WTC11 (cell line): Measurements from ENCODE around the gene ANGPTL3. TPM values are rescaled to one million over a fixed set of nuclear protein-coding genes. Genes with fewer than 3 reads are reported as not detected.
A peak's percentile ranks its signal among the peaks of the same experiment; 100 is the strongest.

Source experiments
- ATAC-seq: fragments of 200-7000 bp; cut with Tn5 transposase; 2 replicates; pipeline ENCODE4 v1.10.0; 2021; ENCODE audit warnings: mild to moderate bottlenecking, moderate library complexity
- CTCF ChIA-PET: fragments of 300-600 bp; sonication (Branson Sonifier 250); formaldehyde crosslinking; loops from one replicate; lab custom pipeline; 2021; ENCODE audit warnings: antibody characterized with exemption; lab: Charles Lee
- POLR2A ChIA-PET: fragments of 350-600 bp; sonication (Branson Sonifier 250); formaldehyde crosslinking; loops from one replicate; lab custom pipeline; 2021; ENCODE audit warnings: antibody characterized with exemption; lab: Charles Lee
- DNase-seq: peaks from one replicate; pipeline ENCODE4 v3.0.0; 2021; ENCODE audit warnings: low spot score
- H3K27ac Mint-ChIP-seq: 2 replicates; pipeline ENCODE4 v1.8.0; 2021; ENCODE audit warnings: mixed read lengths
- H3K27me3 Mint-ChIP-seq: 2 replicates; pipeline ENCODE4 v1.8.0; 2021; ENCODE audit warnings: low read depth, mild to moderate bottlenecking, moderate library complexity, mixed read lengths
- H3K36me3 Mint-ChIP-seq: 2 replicates; pipeline ENCODE4 v1.8.0; 2021; ENCODE audit warnings: mixed read lengths
- H3K4me1 Mint-ChIP-seq: 2 replicates; pipeline ENCODE4 v1.8.0; 2022; ENCODE audit warnings: mixed read lengths
- H3K4me3 Mint-ChIP-seq: 2 replicates; pipeline ENCODE4 v1.8.0; 2021; ENCODE audit warnings: mild to moderate bottlenecking, moderate library complexity, mixed read lengths
- H3K9me3 Mint-ChIP-seq: 2 replicates; pipeline ENCODE4 v1.8.0; 2021; ENCODE audit warnings: mixed read lengths
- AR ChIP-seq: fragments of 250-450 bp; sonication (Bioruptor Pico); IDR thresholded peaks from 2 replicates; pipeline ENCODE4 v1.9.0; 2021; ENCODE audit warnings: mild to moderate bottlenecking
- ATF1 ChIP-seq: sonication (generic); formaldehyde crosslinking; IDR thresholded peaks from 2 replicates; pipeline ENCODE4 v1.8.1; 2023; ENCODE audit warnings: mild to moderate bottlenecking, moderate library complexity, missing genetic modification reagents
- CBFB ChIP-seq: sonication (generic); formaldehyde crosslinking; IDR thresholded peaks from 2 replicates; pipeline ENCODE4 v1.8.1; 2022; ENCODE audit warnings: mild to moderate bottlenecking, low read depth, missing genetic modification reagents
- ERG ChIP-seq: fragments of 250-450 bp; sonication (Bioruptor Pico); IDR thresholded peaks from 2 replicates; pipeline ENCODE4 v1.8.0; 2021; ENCODE audit warnings: mild to moderate bottlenecking
- ESRRA ChIP-seq: sonication (generic); formaldehyde crosslinking; IDR thresholded peaks from 2 replicates; pipeline ENCODE4 v1.8.1; 2022; ENCODE audit warnings: mild to moderate bottlenecking, missing genetic modification reagents, borderline replicate concordance
- IRF2 ChIP-seq: sonication (generic); formaldehyde crosslinking; IDR thresholded peaks from 2 replicates; pipeline ENCODE4 v1.8.0; 2022; ENCODE audit warnings: low read depth, missing genetic modification reagents, borderline replicate concordance
- SMAD3 ChIP-seq: sonication (generic); formaldehyde crosslinking; IDR thresholded peaks from 2 replicates; pipeline ENCODE4 v1.8.0; 2022; ENCODE audit warnings: missing genetic modification reagents, mild to moderate bottlenecking, borderline replicate concordance
- ZBTB21 ChIP-seq: sonication (generic); formaldehyde crosslinking; IDR thresholded peaks from 2 replicates; pipeline ENCODE4 v1.8.1; 2023; ENCODE audit warnings: mild to moderate bottlenecking, missing genetic modification reagents, borderline replicate concordance
- ZBTB43 ChIP-seq: sonication (generic); formaldehyde crosslinking; IDR thresholded peaks from 2 replicates; pipeline ENCODE4 v1.8.1; 2023; ENCODE audit warnings: mild to moderate bottlenecking, missing genetic modification reagents
- ZNF317 ChIP-seq: sonication (generic); formaldehyde crosslinking; IDR thresholded peaks from 2 replicates; pipeline ENCODE4 v1.8.1; 2023; ENCODE audit warnings: low read depth, mild to moderate bottlenecking, moderate library complexity, missing genetic modification reagents, borderline replicate concordance
- total RNA-seq: library from RNA; stranded (reverse); gene quantifications from 3 replicates; pipeline ENCODE4 v1.2.3, GENCODE V29; 2021
- TF ChIP-seq, protein P1 (sequence below): sonication (generic); formaldehyde crosslinking; IDR thresholded peaks from 2 replicates; pipeline ENCODE4 v1.8.1; 2023; ENCODE audit warnings: mild to moderate bottlenecking, missing genetic modification reagents, borderline replicate concordance
- TF ChIP-seq, protein P2 (sequence below): fragments of 250-450 bp; sonication (Bioruptor Pico); IDR thresholded peaks from 2 replicates; pipeline ENCODE4 v1.9.0; 2021; ENCODE audit warnings: mild to moderate bottlenecking, borderline replicate concordance

Gene ANGPTL3
- total RNA-seq, 1 experiment from 2014 or later: not detected

DNA sequence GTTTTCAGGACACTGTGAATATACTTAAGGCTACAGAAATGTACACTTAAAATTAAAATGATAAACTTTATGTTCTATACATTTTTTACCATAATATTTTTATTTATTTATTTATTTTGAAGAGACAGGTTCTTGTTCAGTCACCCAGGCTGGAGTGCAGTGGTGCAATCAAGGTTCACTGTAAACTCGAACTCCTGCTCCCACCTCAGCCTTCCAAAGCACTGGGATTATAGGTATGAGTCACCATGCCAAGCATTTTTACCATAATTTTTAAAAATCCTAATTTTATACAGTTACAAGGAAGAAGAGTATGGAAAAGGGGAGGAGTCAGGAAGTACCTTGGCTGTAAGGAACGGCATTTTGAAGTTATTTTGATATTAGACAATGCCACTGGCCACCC is 23.6 kb upstream of the ANGPTL3 start (continued):
- TF ChIP-seq, protein P1, sequence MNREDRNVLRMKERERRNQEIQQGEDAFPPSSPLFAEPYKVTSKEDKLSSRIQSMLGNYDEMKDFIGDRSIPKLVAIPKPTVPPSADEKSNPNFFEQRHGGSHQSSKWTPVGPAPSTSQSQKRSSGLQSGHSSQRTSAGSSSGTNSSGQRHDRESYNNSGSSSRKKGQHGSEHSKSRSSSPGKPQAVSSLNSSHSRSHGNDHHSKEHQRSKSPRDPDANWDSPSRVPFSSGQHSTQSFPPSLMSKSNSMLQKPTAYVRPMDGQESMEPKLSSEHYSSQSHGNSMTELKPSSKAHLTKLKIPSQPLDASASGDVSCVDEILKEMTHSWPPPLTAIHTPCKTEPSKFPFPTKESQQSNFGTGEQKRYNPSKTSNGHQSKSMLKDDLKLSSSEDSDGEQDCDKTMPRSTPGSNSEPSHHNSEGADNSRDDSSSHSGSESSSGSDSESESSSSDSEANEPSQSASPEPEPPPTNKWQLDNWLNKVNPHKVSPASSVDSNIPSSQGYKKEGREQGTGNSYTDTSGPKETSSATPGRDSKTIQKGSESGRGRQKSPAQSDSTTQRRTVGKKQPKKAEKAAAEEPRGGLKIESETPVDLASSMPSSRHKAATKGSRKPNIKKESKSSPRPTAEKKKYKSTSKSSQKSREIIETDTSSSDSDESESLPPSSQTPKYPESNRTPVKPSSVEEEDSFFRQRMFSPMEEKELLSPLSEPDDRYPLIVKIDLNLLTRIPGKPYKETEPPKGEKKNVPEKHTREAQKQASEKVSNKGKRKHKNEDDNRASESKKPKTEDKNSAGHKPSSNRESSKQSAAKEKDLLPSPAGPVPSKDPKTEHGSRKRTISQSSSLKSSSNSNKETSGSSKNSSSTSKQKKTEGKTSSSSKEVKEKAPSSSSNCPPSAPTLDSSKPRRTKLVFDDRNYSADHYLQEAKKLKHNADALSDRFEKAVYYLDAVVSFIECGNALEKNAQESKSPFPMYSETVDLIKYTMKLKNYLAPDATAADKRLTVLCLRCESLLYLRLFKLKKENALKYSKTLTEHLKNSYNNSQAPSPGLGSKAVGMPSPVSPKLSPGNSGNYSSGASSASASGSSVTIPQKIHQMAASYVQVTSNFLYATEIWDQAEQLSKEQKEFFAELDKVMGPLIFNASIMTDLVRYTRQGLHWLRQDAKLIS (CRISPR knock-in tag): no peak
- TF ChIP-seq, protein P2, sequence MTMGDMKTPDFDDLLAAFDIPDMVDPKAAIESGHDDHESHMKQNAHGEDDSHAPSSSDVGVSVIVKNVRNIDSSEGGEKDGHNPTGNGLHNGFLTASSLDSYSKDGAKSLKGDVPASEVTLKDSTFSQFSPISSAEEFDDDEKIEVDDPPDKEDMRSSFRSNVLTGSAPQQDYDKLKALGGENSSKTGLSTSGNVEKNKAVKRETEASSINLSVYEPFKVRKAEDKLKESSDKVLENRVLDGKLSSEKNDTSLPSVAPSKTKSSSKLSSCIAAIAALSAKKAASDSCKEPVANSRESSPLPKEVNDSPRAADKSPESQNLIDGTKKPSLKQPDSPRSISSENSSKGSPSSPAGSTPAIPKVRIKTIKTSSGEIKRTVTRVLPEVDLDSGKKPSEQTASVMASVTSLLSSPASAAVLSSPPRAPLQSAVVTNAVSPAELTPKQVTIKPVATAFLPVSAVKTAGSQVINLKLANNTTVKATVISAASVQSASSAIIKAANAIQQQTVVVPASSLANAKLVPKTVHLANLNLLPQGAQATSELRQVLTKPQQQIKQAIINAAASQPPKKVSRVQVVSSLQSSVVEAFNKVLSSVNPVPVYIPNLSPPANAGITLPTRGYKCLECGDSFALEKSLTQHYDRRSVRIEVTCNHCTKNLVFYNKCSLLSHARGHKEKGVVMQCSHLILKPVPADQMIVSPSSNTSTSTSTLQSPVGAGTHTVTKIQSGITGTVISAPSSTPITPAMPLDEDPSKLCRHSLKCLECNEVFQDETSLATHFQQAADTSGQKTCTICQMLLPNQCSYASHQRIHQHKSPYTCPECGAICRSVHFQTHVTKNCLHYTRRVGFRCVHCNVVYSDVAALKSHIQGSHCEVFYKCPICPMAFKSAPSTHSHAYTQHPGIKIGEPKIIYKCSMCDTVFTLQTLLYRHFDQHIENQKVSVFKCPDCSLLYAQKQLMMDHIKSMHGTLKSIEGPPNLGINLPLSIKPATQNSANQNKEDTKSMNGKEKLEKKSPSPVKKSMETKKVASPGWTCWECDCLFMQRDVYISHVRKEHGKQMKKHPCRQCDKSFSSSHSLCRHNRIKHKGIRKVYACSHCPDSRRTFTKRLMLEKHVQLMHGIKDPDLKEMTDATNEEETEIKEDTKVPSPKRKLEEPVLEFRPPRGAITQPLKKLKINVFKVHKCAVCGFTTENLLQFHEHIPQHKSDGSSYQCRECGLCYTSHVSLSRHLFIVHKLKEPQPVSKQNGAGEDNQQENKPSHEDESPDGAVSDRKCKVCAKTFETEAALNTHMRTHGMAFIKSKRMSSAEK (CRISPR knock-in tag): no peak
- TF ChIP-seq CBFB (CRISPR knock-in tag) (no peak), SMAD3 (CRISPR knock-in tag) (no peak), ESRRA (CRISPR knock-in tag) (no peak), ERG (no peak), AR (CRISPR knock-in tag) (no peak), IRF2 (CRISPR knock-in tag) (no peak), ZBTB43 (CRISPR knock-in tag) (no peak), ZBTB21 (CRISPR knock-in tag) (no peak)

DNA sequence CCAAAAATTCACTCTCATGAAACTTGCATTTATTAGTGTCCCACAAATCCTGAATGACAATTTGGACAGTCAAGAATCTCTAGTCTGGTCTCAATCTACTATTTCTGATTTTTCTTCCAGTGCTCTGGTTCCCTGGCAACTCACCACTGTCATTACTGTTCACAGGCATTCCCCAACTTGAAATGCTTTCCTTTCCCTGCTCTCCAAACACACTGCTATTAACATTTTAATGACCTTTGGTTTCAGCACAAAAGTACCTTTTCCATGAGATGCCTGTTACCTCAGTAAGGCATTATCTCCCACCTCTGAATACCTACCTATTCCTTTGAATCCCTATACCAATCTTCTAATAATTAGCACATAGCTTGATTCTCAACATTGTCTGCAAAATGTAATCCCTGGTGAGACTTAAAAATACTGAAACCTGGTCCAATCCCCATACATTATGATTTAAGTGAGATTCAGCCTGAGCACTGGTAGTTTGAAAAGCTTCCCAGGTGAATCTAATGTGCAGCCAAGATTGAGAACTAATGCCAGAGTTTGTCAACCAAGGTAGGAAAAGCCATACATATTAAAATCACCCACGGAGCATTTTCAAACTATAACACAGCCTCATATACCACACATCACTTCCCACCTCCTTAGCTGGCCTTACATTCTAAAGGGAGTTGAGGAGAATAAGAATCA is 11.7 kb upstream of the ANGPTL3 start:
- no peaks in the 10 kb centered on the region for H3K9me3 Mint-ChIP-seq
- ChIA-PET POLR2A (no interaction called here), CTCF (no interaction called here)
- TF ChIP-seq ATF1 (CRISPR knock-in tag): no peak
- peak; percentile 46; the same call in 1 of the 2 replicates for TF ChIP-seq ZNF317 (CRISPR knock-in tag)
- H3K4me1 Mint-ChIP-seq: peaks cover 20% of the 10 kb centered on the region
- peaks cover 4% of the 10 kb centered on the region; the same call in 1 of the 2 replicates for H3K36me3 Mint-ChIP-seq
- H3K27me3 Mint-ChIP-seq: no peaks in the 10 kb centered on the region
- DNase-seq (no peak), ATAC-seq (peak; percentile 99)
- H3K27ac Mint-ChIP-seq: peak overlapping the region; percentile 94
- H3K4me3 Mint-ChIP-seq: no peak overlapping the region
